Measurements from ENCODE around the gene OPTN. TPM values are rescaled to one million over a fixed set of nuclear protein-coding genes. Genes with fewer than 3 reads are reported as not detected.

Gene OPTN
- total RNA-seq, 1 experiment from 2014 or later = 48.9 TPM

DNA sequence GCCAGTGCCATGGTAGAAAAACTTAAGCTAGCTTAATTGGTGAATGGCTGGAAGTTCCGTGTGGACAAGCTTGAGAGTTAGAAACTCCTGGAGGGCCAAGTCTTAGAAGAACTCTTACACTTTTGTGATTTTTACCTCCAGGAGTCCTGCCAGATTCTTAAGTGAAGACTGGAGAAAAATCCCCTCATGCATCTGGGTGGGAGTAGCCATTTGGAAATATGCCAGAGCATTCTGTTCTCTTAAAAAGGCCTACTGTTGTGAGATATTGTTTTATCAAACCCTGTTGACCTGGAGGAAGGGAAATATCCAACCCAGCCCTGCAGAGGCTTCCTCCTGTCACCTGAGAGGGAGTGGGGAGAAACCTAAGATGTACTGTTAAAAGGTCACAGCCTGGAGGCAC is 43.8 kb downstream of the OPTN start:
- TF ChIP-seq, protein P1, sequence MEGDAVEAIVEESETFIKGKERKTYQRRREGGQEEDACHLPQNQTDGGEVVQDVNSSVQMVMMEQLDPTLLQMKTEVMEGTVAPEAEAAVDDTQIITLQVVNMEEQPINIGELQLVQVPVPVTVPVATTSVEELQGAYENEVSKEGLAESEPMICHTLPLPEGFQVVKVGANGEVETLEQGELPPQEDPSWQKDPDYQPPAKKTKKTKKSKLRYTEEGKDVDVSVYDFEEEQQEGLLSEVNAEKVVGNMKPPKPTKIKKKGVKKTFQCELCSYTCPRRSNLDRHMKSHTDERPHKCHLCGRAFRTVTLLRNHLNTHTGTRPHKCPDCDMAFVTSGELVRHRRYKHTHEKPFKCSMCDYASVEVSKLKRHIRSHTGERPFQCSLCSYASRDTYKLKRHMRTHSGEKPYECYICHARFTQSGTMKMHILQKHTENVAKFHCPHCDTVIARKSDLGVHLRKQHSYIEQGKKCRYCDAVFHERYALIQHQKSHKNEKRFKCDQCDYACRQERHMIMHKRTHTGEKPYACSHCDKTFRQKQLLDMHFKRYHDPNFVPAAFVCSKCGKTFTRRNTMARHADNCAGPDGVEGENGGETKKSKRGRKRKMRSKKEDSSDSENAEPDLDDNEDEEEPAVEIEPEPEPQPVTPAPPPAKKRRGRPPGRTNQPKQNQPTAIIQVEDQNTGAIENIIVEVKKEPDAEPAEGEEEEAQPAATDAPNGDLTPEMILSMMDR (IDR thresholded peaks at IDR 0.05; ENCODE audit: unreplicated experiment) = no peak
- CTCF ChIA-PET = interaction anchor here (0.7 kb wide), 3 partner anchors 8 to 448 kb away, joined by 3 to 6 read pairs (median 4); no protein-coding TSS in a partner anchor

GRCh38 chr10:13144814-13145213 is 44.9 kb downstream of the OPTN start:
- H3K4me1 Mint-ChIP-seq (ENCODE audit: low read depth, unreplicated experiment) = peaks cover 11% of the 10 kb centered on the region
- CTCF ChIA-PET = no interaction called here
- intact Hi-C loops (cut with micrococcal nuclease; ENCODE audit: unreplicated experiment) = no loop called here
- no peak overlapping the region for H3K27ac Mint-ChIP-seq (ENCODE audit: unreplicated experiment)
- H3K36me3 Mint-ChIP-seq (ENCODE audit: insufficient read depth, unreplicated experiment) = no peaks in the 10 kb centered on the region
- no TSS peak for BruUV-seq (replicated peaks)
- H3K9me3 Mint-ChIP-seq (ENCODE audit: low read depth, unreplicated experiment) = peaks cover 2% of the 10 kb centered on the region
- no peak overlapping the region for H3K4me3 Mint-ChIP-seq (ENCODE audit: low read depth, unreplicated experiment)
- TF ChIP-seq, protein P1 (IDR thresholded peaks at IDR 0.05; ENCODE audit: unreplicated experiment) = no peak
- no peaks in the 10 kb centered on the region for H3K27me3 Mint-ChIP-seq (ENCODE audit: unreplicated experiment)
- DNase-seq = no peak

More for the DNA sequence above, 43.8 kb downstream of the OPTN start:
- peaks cover 11% of the 10 kb centered on the region for H3K4me1 Mint-ChIP-seq (ENCODE audit: low read depth, unreplicated experiment)
- H3K27me3 Mint-ChIP-seq (ENCODE audit: unreplicated experiment) = no peaks in the 10 kb centered on the region
- no peak for DNase-seq
- peaks cover 2% of the 10 kb centered on the region for H3K9me3 Mint-ChIP-seq (ENCODE audit: low read depth, unreplicated experiment)
- H3K36me3 Mint-ChIP-seq (ENCODE audit: insufficient read depth, unreplicated experiment) = no peaks in the 10 kb centered on the region
- no TSS peak for BruUV-seq (replicated peaks)
- H3K27ac Mint-ChIP-seq (ENCODE audit: unreplicated experiment) = no peak overlapping the region
- no peak overlapping the region for H3K4me3 Mint-ChIP-seq (ENCODE audit: low read depth, unreplicated experiment)
- intact Hi-C loops (cut with micrococcal nuclease; ENCODE audit: unreplicated experiment) = no loop called here

DNA sequence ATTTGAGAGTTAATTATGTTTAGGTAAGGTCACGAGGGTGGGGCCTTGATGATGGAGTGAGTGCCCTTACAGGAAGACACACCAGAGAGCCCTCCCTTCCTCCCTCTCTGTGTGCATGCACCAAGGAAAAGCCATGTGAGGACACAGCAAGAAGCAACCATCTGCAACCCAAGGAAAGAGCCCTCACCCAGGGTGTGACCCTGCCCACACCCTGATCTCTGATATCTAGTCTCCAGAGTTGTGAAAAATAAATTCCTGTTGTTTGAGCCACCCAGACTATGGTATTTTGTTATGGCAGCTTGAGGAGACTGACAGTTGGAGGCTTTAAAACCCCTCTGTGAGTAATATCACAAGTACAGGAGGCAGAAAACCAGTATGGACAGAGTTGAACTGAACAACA is 46.4 kb downstream of the OPTN start:
- Mint-ChIP-seq H3K36me3 (ENCODE audit: insufficient read depth, unreplicated experiment) (no peaks in the 10 kb centered on the region), H3K4me3 (ENCODE audit: low read depth, unreplicated experiment) (no peak overlapping the region), H3K9me3 (ENCODE audit: low read depth, unreplicated experiment) (peaks cover 6% of the 10 kb centered on the region), H3K27ac (ENCODE audit: unreplicated experiment) (no peak overlapping the region), H3K4me1 (ENCODE audit: low read depth, unreplicated experiment) (peaks cover 11% of the 10 kb centered on the region), H3K27me3 (ENCODE audit: unreplicated experiment) (no peaks in the 10 kb centered on the region)
- TF ChIP-seq, protein P1 (IDR thresholded peaks at IDR 0.05; ENCODE audit: unreplicated experiment) = no peak
- intact Hi-C loops (cut with micrococcal nuclease; ENCODE audit: unreplicated experiment) = no loop called here
- no peak for DNase-seq
- BruUV-seq (replicated peaks) = no TSS peak
- CTCF ChIA-PET = no interaction called here

GRCh38 chr10:13147161-13147560 is 47.2 kb downstream of the OPTN start:
- H3K36me3 Mint-ChIP-seq (ENCODE audit: insufficient read depth, unreplicated experiment) = no peaks in the 10 kb centered on the region
- peaks cover 6% of the 10 kb centered on the region for H3K9me3 Mint-ChIP-seq (ENCODE audit: low read depth, unreplicated experiment)
- TF ChIP-seq, protein P1 (IDR thresholded peaks at IDR 0.05; ENCODE audit: unreplicated experiment) = no peak
- H3K27me3 Mint-ChIP-seq (ENCODE audit: unreplicated experiment) = no peaks in the 10 kb centered on the region
- no peak overlapping the region for H3K27ac Mint-ChIP-seq (ENCODE audit: unreplicated experiment)
- H3K4me1 Mint-ChIP-seq (ENCODE audit: low read depth, unreplicated experiment) = peaks cover 11% of the 10 kb centered on the region
- intact Hi-C loops (cut with micrococcal nuclease; ENCODE audit: unreplicated experiment) = no loop called here
- no peak overlapping the region for H3K4me3 Mint-ChIP-seq (ENCODE audit: low read depth, unreplicated experiment)
- CTCF ChIA-PET = interaction anchor here (0.5 kb wide), 1 partner anchor 291 kb away, joined by 5 read pairs; no protein-coding TSS in a partner anchor
- DNase-seq = no peak
- BruUV-seq (replicated peaks) = no TSS peak
